PC-3 (cell line): ENCODE results near the gene C20orf141. TPM values are rescaled to one million over a fixed set of nuclear protein-coding genes. Genes with fewer than 3 reads are reported as not detected.
A peak's percentile ranks its signal among the peaks of the same experiment; 100 is the strongest.

Source experiments
- ATAC-seq: fragments of 200-7000 bp; cut with Tn5 transposase; 2 replicates; pipeline ENCODE4 v1.9.1; 2020; ENCODE audit warnings: mild to moderate bottlenecking, moderate library complexity
- BruUV-seq: library from RNA; stranded (reverse); fragments of 400-500 nt; replicated peaks from 2 replicates; lab custom pipeline; 2021; lab: Mats Ljungman, UMichigan
- CTCF ChIA-PET: fragments of 300-600 bp; sonication (Branson Sonifier 250); formaldehyde crosslinking; loops from one replicate; lab custom pipeline; 2022; ENCODE audit warnings: antibody characterized with exemption; lab: Charles Lee
- POLR2A ChIA-PET: fragments of 300-600 bp; sonication (Branson Sonifier 250); formaldehyde crosslinking; loops from one replicate; lab custom pipeline; 2022; ENCODE audit warnings: antibody characterized with exemption; ENCODE audit not compliant: unreplicated experiment; lab: Charles Lee
- DNase-seq: peaks from one replicate; pipeline ENCODE4 v3.0.0-alpha.2; 2015
- H2AFZ ChIP-seq: fragments of 300-600 bp; sonication (generic); 2 replicates; pipeline ENCODE4 v1.6.0; 2016; ENCODE audit warnings: antibody characterized with exemption, low read length
- H3F3A ChIP-seq: fragments of 300-600 bp; sonication (generic); one replicate; pipeline ENCODE4 v1.6.0; 2017; ENCODE audit warnings: antibody characterized with exemption, low read length, control low read depth, mild to moderate bottlenecking; ENCODE audit not compliant: unreplicated experiment
- H3K27ac ChIP-seq: fragments of 300-600 bp; sonication (generic); 2 replicates; pipeline ENCODE4 v1.5.1; 2016; ENCODE audit warnings: mild to moderate bottlenecking, low read length
- H3K27me3 ChIP-seq: fragments of 300-600 bp; sonication (generic); 2 replicates; pipeline ENCODE4 v1.6.1; 2016; ENCODE audit warnings: low read length, mixed read lengths
- H3K36me3 ChIP-seq: fragments of 300-600 bp; sonication (generic); 2 replicates; pipeline ENCODE4 v1.6.1; 2016; ENCODE audit warnings: low read depth, mixed run types, low read length, mixed read lengths
- H3K4me1 ChIP-seq: fragments of 300-600 bp; sonication (generic); 2 replicates; pipeline ENCODE4 v1.5.1; 2016; ENCODE audit warnings: low read length; ENCODE audit not compliant: insufficient read depth
- H3K4me2 ChIP-seq: fragments of 300-600 bp; sonication (generic); 2 replicates; pipeline ENCODE4 v1.6.0; 2016; ENCODE audit warnings: low read length
- H3K4me3 ChIP-seq: fragments of 300-600 bp; sonication (generic); 2 replicates; pipeline ENCODE4 v1.5.1; 2016; ENCODE audit warnings: mild to moderate bottlenecking, low read length, mixed read lengths
- H3K79me2 ChIP-seq: fragments of 300-600 bp; sonication (generic); 2 replicates; pipeline ENCODE4 v1.6.1; 2017; ENCODE audit warnings: low read length, mixed read lengths
- H3K9ac ChIP-seq: fragments of 300-600 bp; sonication (generic); 2 replicates; pipeline ENCODE4 v1.6.0; 2016; ENCODE audit warnings: mild to moderate bottlenecking, low read length
- H3K9me2 ChIP-seq: fragments of 300-600 bp; sonication (generic); replicated peaks from 2 replicates; pipeline ENCODE4 v1.6.1; 2016; ENCODE audit warnings: mixed run types, low read length, mixed read lengths
- H3K9me3 ChIP-seq: fragments of 300-600 bp; sonication (generic); 2 replicates; pipeline ENCODE4 v1.6.1; 2016; ENCODE audit warnings: low read length, mixed read lengths
- H4K20me1 ChIP-seq: fragments of 300-600 bp; sonication (generic); 2 replicates; pipeline ENCODE4 v1.6.1; 2016; ENCODE audit warnings: low read length, mixed read lengths
- CTCF ChIP-seq: fragments of 300-600 bp; sonication (generic); conservative IDR thresholded peaks from 2 replicates; pipeline ENCODE4 v1.5.1; 2017; ENCODE audit warnings: antibody characterized with exemption, low read depth, mild to moderate bottlenecking, low read length
- EZH2 ChIP-seq: fragments of 300-600 bp; sonication (generic); IDR thresholded peaks from one replicate; pipeline ENCODE4 v1.6.1; 2017; ENCODE audit warnings: antibody characterized with exemption, mild to moderate bottlenecking, low read length; ENCODE audit not compliant: unreplicated experiment
- EZH2phosphoT487 ChIP-seq: fragments of 300-600 bp; sonication (generic); IDR thresholded peaks from 2 replicates; pipeline ENCODE4 v1.6.1; 2018; ENCODE audit warnings: mild to moderate bottlenecking, antibody characterized with exemption, low read length, borderline replicate concordance
- intact Hi-C: fragments of 100-400 bp; cut with micrococcal nuclease; formaldehyde crosslinking; loops from 2 replicates; pipeline ENCODE4 v1.9.0; 2023
- total RNA-seq: library from RNA; depleted of rRNA; stranded (reverse); fragments of >200 nt; gene quantifications from 2 replicates; pipeline ENCODE4 v1.2.3, GENCODE V29; 2014

The C20orf141 gene
- total RNA-seq, 1 experiment from 2014 or later, result not detected

GRCh38 chr20:2812189-2812588 lies 2.6 kb upstream of the C20orf141 start:
- no peaks in the 10 kb centered on the region for H3K27me3 ChIP-seq
- H3K9ac ChIP-seq, result no peak overlapping the region
- BruUV-seq, result no TSS peak
- TF ChIP-seq EZH2, result no peak
- TF ChIP-seq EZH2phosphoT487, result no peak
- no peak for TF ChIP-seq CTCF
- ChIA-PET POLR2A (interaction anchor here (0.5 kb wide), 1 partner anchor 9 kb away, joined by 4 read pairs; no protein-coding TSS in a partner anchor), CTCF (no interaction called here)
- no peaks in the 10 kb centered on the region for H4K20me1 ChIP-seq
- ATAC-seq (no peak), DNase-seq (no peak)
- H3K9me2 ChIP-seq, result no peaks in the 10 kb centered on the region
- no peaks in the 10 kb centered on the region for H3K9me3 ChIP-seq
- no peaks in the 10 kb centered on the region for H3K79me2 ChIP-seq
- H3K4me3 ChIP-seq, result no peak overlapping the region
- no peaks in the 10 kb centered on the region for H3F3A ChIP-seq
- H3K36me3 ChIP-seq, result no peaks in the 10 kb centered on the region
- H3K27ac ChIP-seq, result no peak overlapping the region
- no peak overlapping the region for H2AFZ ChIP-seq
- no peak overlapping the region for H3K4me2 ChIP-seq
- intact Hi-C loops, result no loop called here
- peaks cover 19% of the 10 kb centered on the region for H3K4me1 ChIP-seq

- Histone ChIP-seq H3K9ac (no peak overlapping the region), H4K20me1 (no peaks in the 10 kb centered on the region), H3K4me3 (no peak overlapping the region), H3K27me3 (no peaks in the 10 kb centered on the region), H3K9me3 (no peaks in the 10 kb centered on the region), H3K4me2 (peak overlapping the region; percentile 75), H3K9me2 (no peaks in the 10 kb centered on the region), H2AFZ (no peak overlapping the region), H3K36me3 (no peaks in the 10 kb centered on the region), H3F3A (no peaks in the 10 kb centered on the region), H3K27ac (peak overlapping the region; percentile 70), H3K79me2 (no peaks in the 10 kb centered on the region), H3K4me1 (peaks cover 19% of the 10 kb centered on the region)
- POLR2A ChIA-PET, result interaction anchor here (0.6 kb wide), 1 partner anchor 60 kb away, joined by 8 read pairs; no protein-coding TSS in a partner anchor
- CTCF ChIA-PET, result interaction anchor here (0.6 kb wide), 1 partner anchor 40 kb away, joined by 4 read pairs; no protein-coding TSS in a partner anchor
- intact Hi-C loops, result no loop called here
- TF ChIP-seq EZH2 (no peak), EZH2phosphoT487 (no peak), CTCF (no peak)
- DNase-seq (peak; percentile 38), ATAC-seq (peak; percentile 27)
- BruUV-seq, result no TSS peak
Measured at GRCh38 chr20:2814076-2814475, 711 bp upstream of the C20orf141 start.

GRCh38 chr20:2815242-2815900 lies 584 bp downstream of the C20orf141 start:
- H3K27ac ChIP-seq, result peak overlapping the region; percentile 70
- H3K9ac ChIP-seq, result peak overlapping the region; percentile 26; the same call in 1 of the 2 replicates

More at GRCh38 chr20:2815242-2815900, 584 bp downstream of the C20orf141 start:
- Histone ChIP-seq H3K9me2 (no peaks in the 10 kb centered on the region), H3K36me3 (no peaks in the 10 kb centered on the region), H3K9me3 (no peaks in the 10 kb centered on the region), H2AFZ (no peak overlapping the region), H3K4me3 (no peak overlapping the region), H3K4me1 (peaks cover 19% of the 10 kb centered on the region), H3K27me3 (no peaks in the 10 kb centered on the region), H4K20me1 (no peaks in the 10 kb centered on the region), H3K79me2 (no peaks in the 10 kb centered on the region), H3F3A (no peaks in the 10 kb centered on the region), H3K4me2 (peak overlapping the region; percentile 75; the same call in 1 of the 2 replicates)
- BruUV-seq, result no TSS peak
- TF ChIP-seq EZH2 (no peak), EZH2phosphoT487 (no peak), CTCF (no peak)
- ATAC-seq, result no peak
- POLR2A ChIA-PET, result no interaction called here
- intact Hi-C loops, result no loop called here
- CTCF ChIA-PET, result interaction anchor here (1.1 kb wide), 1 partner anchor 37 kb away, joined by 3 read pairs; no protein-coding TSS in a partner anchor
- DNase-seq, result no peak
